ENCODE data around the gene OR4N2.
"Not testable (repeated sequence)": the region's sequence is repeated elsewhere in the genome, so short reads cannot be mapped to it uniquely, and the experiment has no call there.

The OR4N2 gene

DNA sequence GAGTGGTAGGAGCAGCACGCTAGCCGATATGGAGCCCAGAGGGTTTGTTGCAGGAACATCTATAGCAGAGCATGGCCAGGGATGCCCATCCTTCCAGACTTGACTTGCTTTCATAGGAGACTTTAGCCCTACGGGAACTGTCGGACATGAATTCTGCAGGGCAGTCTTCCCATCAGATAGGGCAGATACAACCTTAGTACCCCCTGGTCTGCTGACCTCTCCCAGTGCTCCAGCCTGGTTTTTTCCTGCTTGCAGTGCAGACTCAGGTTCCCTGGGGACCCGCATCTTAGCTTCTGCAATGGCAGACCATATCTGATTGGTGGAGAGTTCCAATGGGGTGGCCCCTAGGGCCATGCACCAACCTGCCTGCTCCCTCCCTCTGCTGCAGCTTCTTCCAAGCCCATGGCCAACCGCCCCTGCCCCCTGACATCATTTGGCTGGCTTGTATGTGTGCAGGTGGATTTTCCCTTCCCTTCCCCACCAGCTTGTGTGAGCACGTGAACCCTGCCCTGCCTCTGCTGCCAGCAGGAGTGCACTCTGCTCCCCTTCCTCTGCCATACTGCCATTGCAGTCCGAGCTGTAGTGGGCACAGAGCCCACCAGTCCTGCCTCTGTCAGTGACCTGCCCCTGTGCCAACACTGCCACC is 30.8 kb downstream of the OR4N2 start:
- DNase-seq (ENCODE audit: low spot score): not testable (repeated sequence)

DNA sequence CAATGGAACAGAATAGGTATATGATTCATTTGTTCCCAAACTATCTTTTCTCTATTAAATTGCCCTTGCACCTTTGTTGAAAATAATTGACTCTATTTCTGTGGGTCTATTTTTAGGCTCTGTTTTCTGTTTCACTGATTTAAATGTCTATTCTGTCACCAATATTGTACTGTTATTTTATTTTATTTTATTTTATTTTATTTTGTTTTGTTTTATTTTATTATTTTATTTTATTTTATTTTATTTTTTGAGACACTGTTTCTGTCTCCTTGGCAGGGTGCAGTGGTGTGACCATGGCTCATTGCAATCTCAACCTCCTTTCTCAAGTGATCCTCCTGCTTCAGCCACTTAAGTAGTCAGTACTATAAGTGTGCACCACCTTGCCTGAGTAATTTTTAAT is 34.9 kb downstream of the OR4N2 start:
- no peak for DNase-seq (ENCODE audit: low spot score)

DNA sequence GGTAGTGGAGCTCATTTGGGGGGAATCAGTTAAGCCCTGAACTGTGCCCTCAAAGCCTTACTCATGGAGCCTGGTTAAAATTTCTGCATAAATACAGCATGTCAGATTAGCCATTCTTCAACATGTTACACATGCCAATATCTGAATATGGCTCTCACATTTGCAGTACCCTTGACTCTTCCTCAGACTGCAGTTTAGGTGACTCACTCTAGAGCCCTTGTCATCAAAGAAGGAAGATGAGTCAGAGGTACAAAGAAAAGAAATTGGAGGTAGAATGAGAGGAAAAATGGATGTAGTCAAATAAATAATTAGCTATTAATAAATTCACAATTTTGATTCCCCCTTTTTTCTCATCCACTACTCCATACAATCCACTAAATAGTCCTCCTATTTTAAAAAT is 47.8 kb downstream of the OR4N2 start:
- DNase-seq (ENCODE audit: low spot score): no peak

DNA sequence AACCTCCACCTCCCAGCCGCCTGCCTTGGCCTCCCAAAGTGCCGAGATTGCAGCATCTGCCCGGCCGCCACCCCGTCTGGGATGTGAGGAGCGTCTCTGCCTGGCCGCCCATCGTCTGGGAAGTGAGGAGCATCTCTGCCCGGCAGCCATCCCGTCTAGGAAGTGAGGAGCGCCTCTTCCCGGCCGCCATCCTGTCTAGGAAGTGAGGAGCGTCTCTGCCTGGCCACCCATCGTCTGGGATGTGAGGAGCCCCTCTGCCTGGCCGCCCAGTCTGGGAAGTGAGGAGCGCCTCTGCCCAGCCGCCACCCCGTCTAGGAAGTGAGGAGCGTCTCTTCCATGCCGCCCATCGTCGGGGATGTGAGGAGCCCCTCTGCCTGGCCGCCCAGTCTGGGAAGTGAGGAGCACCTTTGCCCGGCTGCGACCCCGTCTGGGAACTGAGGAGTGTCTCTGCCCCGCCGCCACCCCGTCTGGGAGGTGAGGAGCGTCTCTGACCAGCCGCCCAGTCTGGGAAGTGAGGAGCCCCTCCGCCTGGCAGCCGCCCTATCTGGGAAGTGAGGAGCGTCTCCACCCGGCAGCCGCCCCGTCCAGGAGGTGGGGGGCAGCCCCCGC is 62.6 kb downstream of the OR4N2 start:
- not testable (repeated sequence) for DNase-seq (ENCODE audit: low spot score)

DNA sequence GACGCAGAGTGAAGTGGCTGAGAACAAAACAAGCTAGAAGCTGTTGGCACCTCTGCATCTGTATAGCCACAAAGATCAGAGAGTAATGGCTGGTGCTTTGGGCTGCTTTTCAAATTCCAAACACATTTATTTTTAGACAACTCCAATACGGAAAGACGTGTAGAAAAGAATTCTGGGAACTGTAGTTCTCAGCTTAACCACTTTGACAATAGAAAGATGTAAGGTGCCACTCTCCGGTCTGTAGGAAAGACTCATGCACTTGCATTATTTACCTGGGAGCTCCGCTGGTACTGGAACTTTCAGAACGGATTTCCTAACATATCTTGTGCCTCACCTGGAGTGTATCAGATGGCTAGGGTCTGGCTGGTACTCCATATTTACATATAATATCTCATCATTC is 69.6 kb downstream of the OR4N2 start:
- no peak for DNase-seq (ENCODE audit: low spot score)

DNA sequence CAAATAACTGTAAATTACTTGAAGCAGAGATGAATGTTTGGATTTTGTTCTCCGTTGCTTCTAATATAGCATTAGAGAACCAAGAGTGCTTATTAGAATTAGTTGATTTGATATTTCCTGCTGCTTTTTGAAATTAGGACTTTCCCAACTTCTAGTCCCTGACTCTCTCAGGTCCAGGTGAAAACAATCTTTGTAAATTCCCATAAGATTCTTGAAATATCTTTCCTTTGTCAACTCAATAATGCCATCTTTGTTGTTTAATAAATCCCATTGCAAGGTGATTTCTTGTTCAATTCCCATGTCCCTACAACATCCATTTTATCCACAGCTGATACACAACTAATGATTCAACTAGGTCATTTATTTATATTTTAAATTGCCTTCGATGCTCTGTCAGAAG is 71.3 kb downstream of the OR4N2 start, which contains the start of gene OR4K2:
TSS of gene OR4K2 (plus strand) at position 301 of the 400 bp plus-strand sequence. CDS start 1,126 bp downstream, outside the sequence.
- no peak for DNase-seq (ENCODE audit: low spot score)

DNA sequence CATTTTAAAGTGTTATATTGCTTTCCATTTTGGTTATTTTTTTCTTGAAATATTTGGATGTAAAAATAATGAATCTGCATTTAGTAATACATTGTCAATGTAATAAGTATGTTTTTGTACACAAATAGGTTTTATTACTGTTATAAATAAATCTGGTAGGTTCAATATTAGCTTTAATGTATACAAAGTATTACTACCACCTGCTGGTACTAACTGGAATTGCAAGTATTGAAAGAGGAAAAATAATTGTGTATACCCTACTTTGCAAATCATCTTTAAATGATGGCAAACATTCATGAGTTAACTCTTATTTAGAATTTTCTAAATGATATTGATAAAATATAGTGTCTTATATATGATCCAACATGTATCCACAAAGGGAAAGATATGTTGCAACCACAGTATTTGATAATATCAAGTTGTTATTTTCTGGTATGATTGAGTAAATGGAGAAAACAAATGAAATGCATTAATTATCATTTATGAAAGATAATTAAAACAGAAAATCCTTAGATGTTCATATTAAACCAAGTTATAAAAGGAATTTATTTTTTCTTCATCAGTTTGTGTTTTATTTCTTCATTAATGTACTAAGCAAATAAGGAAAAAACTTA is 74.6 kb downstream of the OR4N2 start:
- no peak for DNase-seq (ENCODE audit: low spot score)
